Esophagus mucosa (tissue), 1 donor: Measurements from ENCODE around the gene CCDC85C. TPM values are rescaled to one million over a fixed set of nuclear protein-coding genes. Genes with fewer than 3 reads are reported as not detected.

Experiments used
- ATAC-seq: fragments of 200-7000 bp; cut with Tn5 transposase; one replicate; pipeline ENCODE4 v1.9.1; 2020
- total RNA-seq: library from RNA; stranded (reverse); gene quantifications from one replicate; pipeline ENCODE4 v1.2.4, GENCODE V29; 2023
- donor health status: DM: yes; HTN: yes; CAD: no.

Gene CCDC85C
- total RNA-seq, 1 donor from 2014 or later: 50.2 TPM

GRCh38 chr14:99471731-99472130 lies 132.3 kb downstream of the CCDC85C start:
- no peak for ATAC-seq

- no peak for ATAC-seq
These were observed 135.0 kb downstream of the CCDC85C start for GRCh38 chr14:99468836-99469592.

GRCh38 chr14:99468081-99468480 lies 135.9 kb downstream of the CCDC85C start:
- ATAC-seq: no peak

- no peak for ATAC-seq
These were observed 136.5 kb downstream of the CCDC85C start for GRCh38 chr14:99467336-99468078.

GRCh38 chr14:99466758-99467157 lies 137.2 kb downstream of the CCDC85C start:
- ATAC-seq: no peak

GRCh38 chr14:99465288-99465687 lies 138.7 kb downstream of the CCDC85C start:
- ATAC-seq: no peak

GRCh38 chr14:99463974-99464373 lies 140.0 kb downstream of the CCDC85C start:
- no peak for ATAC-seq

- ATAC-seq: no peak
These were observed 141.8 kb downstream of the CCDC85C start for GRCh38 chr14:99462210-99462609.

GRCh38 chr14:99461411-99462085 lies 142.5 kb downstream of the CCDC85C start:
- ATAC-seq: no peak

- ATAC-seq: no peak
These were observed 143.2 kb downstream of the CCDC85C start for GRCh38 chr14:99460793-99461192.

- no peak for ATAC-seq
These were observed 144.4 kb downstream of the CCDC85C start for GRCh38 chr14:99459481-99460100.

- no peak for ATAC-seq
These were observed 149.8 kb downstream of the CCDC85C start for GRCh38 chr14:99454246-99454645.

GRCh38 chr14:99452968-99453367 lies 151.0 kb downstream of the CCDC85C start:
- ATAC-seq: no peak

- no peak for ATAC-seq
These were observed 152.8 kb downstream of the CCDC85C start for GRCh38 chr14:99451234-99451633.

GRCh38 chr14:99450266-99450665 lies 153.7 kb downstream of the CCDC85C start:
- no peak for ATAC-seq

Other genes with a start within 250 kb of the CCDC85C start
- gene SETD3, start 123.3 kb downstream of the CCDC85C start, total RNA-seq: 29.9 TPM
- 37.1 TPM for gene CCNK, start 122.8 kb downstream of the CCDC85C start, total RNA-seq
- 0.28 TPM for gene HHIPL1, start 40.9 kb upstream of the CCDC85C start, total RNA-seq
- gene CYP46A1, start 80.1 kb upstream of the CCDC85C start, total RNA-seq: not detected
- gene EML1, start 189.2 kb upstream of the CCDC85C start, total RNA-seq: 6.0 TPM